ENCODE results near the gene DAPK2. TPM values are rescaled to one million over a fixed set of nuclear protein-coding genes. Genes with fewer than 3 reads are reported as not detected.
A peak's percentile ranks its signal among the peaks of the same experiment; 100 is the strongest.

The DAPK2 gene
- total RNA-seq: 10 to 100 TPM; 23.8 to 59.3 TPM
- 10 to 100 TPM; 18.3 to 31.1 (median 22.7) TPM for polyA plus RNA-seq (ENCODE audit: insufficient read length in 6 of 6)
- long read RNA-seq, donor 1, partial matches to known transcripts: 0 of 2 reads
- long read RNA-seq, donor 1, other reads (novel, unspliced or antisense): 0 of 2 reads
- long read RNA-seq, donor 2, partial matches to known transcripts: 0 of 2 reads
- long read RNA-seq, donor 2, other reads (novel, unspliced or antisense): 0 of 2 reads
- long read RNA-seq, donor 3, partial matches to known transcripts: 0 of 4 reads
- long read RNA-seq, donor 3, other reads (novel, unspliced or antisense): 0 of 4 reads
- long read RNA-seq, donor 4, transcript DAPK2-202 (12 exons, 1,741 nt): major isoform, 16 of 30 reads
- long read RNA-seq, donor 4, partial matches to known transcripts: 2 of 30 reads
- long read RNA-seq, donor 4, other reads (novel, unspliced or antisense): 11 of 30 reads
- long read RNA-seq, donor 5, partial matches to known transcripts: 0 of 2 reads
- long read RNA-seq, donor 5, other reads (novel, unspliced or antisense): 0 of 2 reads
- long read RNA-seq, donor 6, partial matches to known transcripts: 0 of 2 reads
- long read RNA-seq, donor 6, other reads (novel, unspliced or antisense): 0 of 2 reads
- long read RNA-seq, donor 7, partial matches to known transcripts: 0 of 2 reads
- long read RNA-seq, donor 7, other reads (novel, unspliced or antisense): 0 of 2 reads
- long read RNA-seq, donor 8, partial matches to known transcripts: 0 of 3 reads
- long read RNA-seq, donor 8, other reads (novel, unspliced or antisense): 0 of 3 reads
- long read RNA-seq, donor 9: 0 reads
- long read RNA-seq, donor 10, partial matches to known transcripts: 2 of 7 reads
- long read RNA-seq, donor 10, other reads (novel, unspliced or antisense): 2 of 7 reads
- long read RNA-seq, donor 11: 0 reads
- long read RNA-seq, donor 12, partial matches to known transcripts: 31 of 57 reads
- long read RNA-seq, donor 12, other reads (novel, unspliced or antisense): 22 of 57 reads

DNA sequence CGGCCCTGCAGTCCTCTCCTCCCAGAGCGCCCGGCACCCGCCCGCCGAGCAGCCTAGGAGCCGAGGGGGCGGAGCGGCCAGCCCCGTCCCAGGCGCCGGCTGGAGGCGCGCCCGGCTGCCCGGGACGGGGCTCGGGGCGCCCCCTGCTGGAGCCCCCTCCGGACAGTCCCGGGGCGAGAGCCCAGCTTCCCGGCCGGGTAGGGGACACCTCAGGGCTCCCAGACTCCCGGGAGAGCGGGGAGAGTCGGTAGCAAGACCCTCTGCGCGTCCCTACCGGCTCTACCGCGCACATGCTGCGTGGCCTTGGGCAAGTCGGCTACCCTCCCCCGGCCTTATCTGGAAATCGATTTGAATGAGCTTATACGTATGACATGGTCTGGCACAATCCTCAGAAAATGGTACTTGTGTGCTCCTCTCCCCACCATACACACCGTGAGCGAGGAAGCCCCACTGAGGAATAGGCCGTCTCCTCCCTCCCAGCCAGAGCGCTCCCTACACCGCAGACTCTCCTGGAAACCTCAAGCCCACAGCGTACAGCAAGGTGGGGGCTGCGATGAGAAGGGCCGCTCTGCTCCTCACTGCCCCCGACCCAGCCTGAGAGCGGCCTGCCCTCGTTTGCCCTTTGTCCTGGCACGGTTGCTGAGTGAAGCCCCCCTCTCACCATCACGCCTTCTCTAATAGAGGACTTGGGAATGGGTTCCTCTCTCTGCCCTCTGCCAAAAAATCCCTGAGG is at the start of gene DAPK2:
TSS of gene DAPK2 (minus strand) at position 65 of the 733 bp plus-strand sequence. CDS start 6,224 bp downstream, outside the sequence.
- peak within 1 kb of the TSS; percentile 54 to 56 for H3K4me3 ChIP-seq
- H3K27ac ChIP-seq: peak within 1 kb of the TSS; percentile 59 to 65
- peak; percentile 49 to 96 (median 76) for DNase-seq
- peaks cover 0 to 70% of the 10 kb centered on the region in 2 donors for H3K4me1 ChIP-seq
- TF ChIP-seq, protein P1, sequence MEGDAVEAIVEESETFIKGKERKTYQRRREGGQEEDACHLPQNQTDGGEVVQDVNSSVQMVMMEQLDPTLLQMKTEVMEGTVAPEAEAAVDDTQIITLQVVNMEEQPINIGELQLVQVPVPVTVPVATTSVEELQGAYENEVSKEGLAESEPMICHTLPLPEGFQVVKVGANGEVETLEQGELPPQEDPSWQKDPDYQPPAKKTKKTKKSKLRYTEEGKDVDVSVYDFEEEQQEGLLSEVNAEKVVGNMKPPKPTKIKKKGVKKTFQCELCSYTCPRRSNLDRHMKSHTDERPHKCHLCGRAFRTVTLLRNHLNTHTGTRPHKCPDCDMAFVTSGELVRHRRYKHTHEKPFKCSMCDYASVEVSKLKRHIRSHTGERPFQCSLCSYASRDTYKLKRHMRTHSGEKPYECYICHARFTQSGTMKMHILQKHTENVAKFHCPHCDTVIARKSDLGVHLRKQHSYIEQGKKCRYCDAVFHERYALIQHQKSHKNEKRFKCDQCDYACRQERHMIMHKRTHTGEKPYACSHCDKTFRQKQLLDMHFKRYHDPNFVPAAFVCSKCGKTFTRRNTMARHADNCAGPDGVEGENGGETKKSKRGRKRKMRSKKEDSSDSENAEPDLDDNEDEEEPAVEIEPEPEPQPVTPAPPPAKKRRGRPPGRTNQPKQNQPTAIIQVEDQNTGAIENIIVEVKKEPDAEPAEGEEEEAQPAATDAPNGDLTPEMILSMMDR (IDR thresholded peaks at IDR 0.05): peak; percentile 78
- no peaks in the 10 kb centered on the region for H3K36me3 ChIP-seq
- ATAC-seq: peak; percentile 90
- no peaks in the 10 kb centered on the region for H3K9me3 ChIP-seq
- intact Hi-C loops (cut with DNase I): no loop called here
- H3K27me3 ChIP-seq: peaks cover 0 to 21% of the 10 kb centered on the region in 2 donors

DNA sequence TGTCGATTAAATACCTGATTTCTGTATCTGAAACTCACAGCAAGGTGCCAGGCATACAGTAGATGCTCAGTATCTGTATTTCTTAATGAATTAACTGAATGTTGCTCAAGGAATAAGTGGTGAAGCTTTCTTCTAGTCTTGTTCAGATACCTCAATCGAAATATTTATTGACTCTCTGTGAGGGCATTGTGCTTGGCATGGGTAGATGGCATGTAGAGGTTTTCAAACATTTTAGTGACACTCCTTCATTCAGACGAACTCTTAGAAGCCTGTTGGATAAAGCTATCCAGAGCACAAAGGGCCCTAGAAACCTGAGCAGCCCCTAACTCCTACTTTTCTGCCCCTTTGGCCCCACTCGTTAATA is 49.1 kb upstream of the DAPK2 start:
- no peaks in the 10 kb centered on the region for H3K27me3 ChIP-seq
- peaks cover 24 to 82% of the 10 kb centered on the region in 2 donors for H3K4me1 ChIP-seq
- no peaks in the 10 kb centered on the region for H3K36me3 ChIP-seq
- no peaks in the 10 kb centered on the region for H3K9me3 ChIP-seq
- DNase-seq: no peak
- ATAC-seq: no peak
- intact Hi-C loops (cut with DNase I): no loop called here
- peak overlapping the region; percentile 96 to 98 for H3K4me3 ChIP-seq
- TF ChIP-seq, protein P1 (IDR thresholded peaks at IDR 0.05): no peak
- peak overlapping the region; percentile 87 to 94 for H3K27ac ChIP-seq

DNA sequence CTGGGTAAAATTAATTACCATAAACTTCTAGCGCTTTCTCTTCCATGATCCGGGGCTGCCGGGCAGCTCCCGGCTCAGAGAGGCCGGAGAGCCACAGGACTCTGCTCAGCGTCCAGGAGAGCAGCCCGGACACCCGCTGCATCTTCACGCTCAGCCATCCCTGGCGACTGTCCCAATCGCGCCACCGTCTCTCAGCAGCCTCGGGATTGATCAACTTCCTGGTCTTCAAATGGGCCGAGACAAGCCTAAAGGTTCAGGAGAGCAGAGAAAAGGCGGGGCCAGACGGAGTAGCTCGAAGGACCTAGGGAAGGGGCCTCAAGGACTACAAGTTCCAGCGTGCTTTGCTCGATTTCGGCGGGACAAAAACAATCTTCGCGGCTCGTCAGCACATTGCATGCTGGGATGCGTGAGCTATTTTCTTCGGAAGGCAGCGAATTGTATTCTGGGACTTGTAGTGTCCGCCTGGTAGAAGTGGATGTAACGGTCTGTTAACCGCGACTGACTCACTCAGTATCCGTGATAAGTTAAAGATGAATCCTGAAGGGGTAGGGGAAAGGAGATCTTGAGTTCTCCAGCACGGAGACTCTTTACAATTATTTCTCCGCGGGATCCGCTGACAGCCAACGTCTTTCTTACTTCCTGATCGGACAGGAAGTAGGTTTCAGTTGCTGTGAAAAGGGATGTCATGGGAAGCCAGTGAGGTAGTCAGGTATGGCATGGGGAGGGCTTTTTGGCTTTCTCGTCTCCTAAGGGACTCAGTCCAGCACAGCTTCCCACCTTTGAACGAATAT is 47.5 kb upstream of the DAPK2 start, which contains the start of gene CIAO2A:
TSS of gene CIAO2A (minus strand) at position 212 of the 791 bp plus-strand sequence. CDS start at position 142, 70 bp downstream.
- Histone ChIP-seq H3K36me3 (peaks cover 0 to 4% of the 10 kb centered on the region in 2 donors), H3K4me3 (peak within 1 kb of the TSS; percentile 49 to 81), H3K4me1 (peaks cover 24 to 82% of the 10 kb centered on the region in 2 donors), H3K27ac (peak within 1 kb of the TSS; percentile 90 to 95), H3K9me3 (no peaks in the 10 kb centered on the region), H3K27me3 (no peaks in the 10 kb centered on the region)
- ATAC-seq: peak; percentile 86
- intact Hi-C loops (cut with DNase I): no loop called here
- peak; percentile 93 to 98 (median 96) for DNase-seq
- TF ChIP-seq, protein P1 (IDR thresholded peaks at IDR 0.05): no peak

DNA sequence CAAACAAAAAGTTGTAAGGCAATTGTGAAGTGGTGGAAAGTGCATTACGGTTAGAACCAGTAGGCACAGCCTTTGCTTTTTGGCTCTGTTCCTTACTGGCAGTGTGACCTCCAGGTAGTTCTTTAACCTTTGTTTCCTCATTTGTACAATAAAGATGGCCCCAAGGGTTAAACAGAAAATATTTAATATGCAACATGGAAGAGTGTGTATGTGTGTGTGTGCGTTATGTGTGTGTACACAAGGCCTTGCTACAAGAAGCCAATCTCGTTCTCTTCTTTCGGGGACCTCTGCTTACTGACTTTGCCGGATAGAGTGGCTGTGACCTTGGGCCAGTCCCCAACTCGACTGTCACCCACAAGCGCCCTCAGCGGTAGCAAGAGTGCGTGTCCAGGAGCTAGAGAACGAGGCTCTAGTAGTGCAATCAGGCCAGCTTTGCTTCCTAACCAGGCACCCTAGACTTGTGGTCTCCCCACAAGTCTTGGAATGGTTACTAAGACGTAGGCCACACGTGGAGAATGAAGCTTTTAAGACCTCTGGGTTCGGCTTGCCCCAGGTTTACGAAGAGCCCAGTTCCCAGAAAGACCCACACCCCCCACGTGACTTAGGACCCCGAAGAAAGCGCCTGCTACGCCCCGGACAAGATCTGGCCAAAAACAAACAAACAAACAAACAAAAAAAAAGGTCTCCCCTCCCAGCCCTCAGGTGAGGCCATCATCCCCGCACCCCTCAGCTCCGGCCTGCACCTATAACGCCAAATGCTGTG is 46.8 kb upstream of the DAPK2 start:
- H3K9me3 ChIP-seq: no peaks in the 10 kb centered on the region
- peaks cover 0 to 12% of the 10 kb centered on the region in 2 donors for H3K36me3 ChIP-seq
- no peaks in the 10 kb centered on the region for H3K27me3 ChIP-seq
- TF ChIP-seq, protein P1 (IDR thresholded peaks at IDR 0.05): no peak
- ATAC-seq: peak; percentile 32
- H3K4me1 ChIP-seq: peaks cover 19 to 77% of the 10 kb centered on the region in 2 donors
- peak overlapping the region; percentile 49 to 81 for H3K4me3 ChIP-seq
- H3K27ac ChIP-seq: peak overlapping the region; percentile 90 to 95
- DNase-seq: peak in 3 of 4 donors; percentile 48 to 63 (median 49)
- intact Hi-C loops (cut with DNase I): no loop called here
